Osteocyte (in vitro differentiated cells): ENCODE measurements around the gene COPS6. TPM values are rescaled to one million over a fixed set of nuclear protein-coding genes. Genes with fewer than 3 reads are reported as not detected.

Experiments used
- DNase-seq: peaks from one replicate; pipeline ENCODE4 v3.0.0; 2021; ENCODE audit warnings: mixed read lengths; ENCODE audit not compliant: unreplicated experiment; ENCODE audit errors: extremely low spot score
- H3K27ac Mint-ChIP-seq: one replicate; pipeline ENCODE4 v1.8.0; 2021; ENCODE audit warnings: mild to moderate bottlenecking, mixed read lengths; ENCODE audit not compliant: unreplicated experiment
- H3K27me3 Mint-ChIP-seq: one replicate; pipeline ENCODE4 v1.8.0; 2021; ENCODE audit warnings: mixed read lengths; ENCODE audit not compliant: unreplicated experiment
- H3K36me3 Mint-ChIP-seq: one replicate; pipeline ENCODE4 v1.8.0; 2021; ENCODE audit warnings: mixed read lengths; ENCODE audit not compliant: unreplicated experiment
- H3K4me1 Mint-ChIP-seq: one replicate; pipeline ENCODE4 v1.8.0; 2021; ENCODE audit warnings: mixed read lengths; ENCODE audit not compliant: unreplicated experiment
- H3K4me3 Mint-ChIP-seq: one replicate; pipeline ENCODE4 v1.8.0; 2021; ENCODE audit warnings: mild to moderate bottlenecking, moderate library complexity, mixed read lengths; ENCODE audit not compliant: unreplicated experiment
- H3K9me3 Mint-ChIP-seq: one replicate; pipeline ENCODE4 v1.8.0; 2021; ENCODE audit warnings: mixed read lengths; ENCODE audit not compliant: unreplicated experiment
- long read RNA-seq: library from polyadenylated mRNA; unstranded; transcript quantifications from one replicate; pipeline ENCODE4 v2.0.0, GENCODE V29; 2021
- total RNA-seq: library from RNA; stranded (reverse); gene quantifications from 2 replicates; pipeline ENCODE4 v1.2.1, GENCODE V29; 2021
- TF ChIP-seq, protein P1 (sequence below): fragments of 200-600 bp; sonication (generic); IDR thresholded peaks from 2 replicates; pipeline ENCODE4 v1.5.0; 2021; ENCODE audit warnings: antibody characterized with exemption, mild to moderate bottlenecking, moderate library complexity

The COPS6 gene
- 93.7 and 101 TPM in 2 replicates for total RNA-seq
- long read RNA-seq, transcript COPS6-201 (10 exons, 1,432 nt), result major isoform, 162 of 176 reads
- long read RNA-seq, partial matches to known transcripts, result 6 of 176 reads
- long read RNA-seq, other reads (novel, unspliced or antisense), result 4 of 176 reads

GRCh38 chr7:100088621-100089457 lies at the start of gene COPS6:
COPS6 (plus strand) TSS chr7:100088969; CDS start chr7:100088991, 22 bp downstream.
- H3K27ac Mint-ChIP-seq, result peak within 1 kb of the TSS; percentile 91
- no peaks in the 10 kb centered on the region for H3K27me3 Mint-ChIP-seq
- H3K4me3 Mint-ChIP-seq, result peak within 1 kb of the TSS; percentile 83
- peaks cover 23% of the 10 kb centered on the region for H3K4me1 Mint-ChIP-seq
- H3K36me3 Mint-ChIP-seq, result peaks cover 29% of the 10 kb centered on the region
- peak; percentile 93 for DNase-seq
- no peaks in the 10 kb centered on the region for H3K9me3 Mint-ChIP-seq
- TF ChIP-seq, protein P1, sequence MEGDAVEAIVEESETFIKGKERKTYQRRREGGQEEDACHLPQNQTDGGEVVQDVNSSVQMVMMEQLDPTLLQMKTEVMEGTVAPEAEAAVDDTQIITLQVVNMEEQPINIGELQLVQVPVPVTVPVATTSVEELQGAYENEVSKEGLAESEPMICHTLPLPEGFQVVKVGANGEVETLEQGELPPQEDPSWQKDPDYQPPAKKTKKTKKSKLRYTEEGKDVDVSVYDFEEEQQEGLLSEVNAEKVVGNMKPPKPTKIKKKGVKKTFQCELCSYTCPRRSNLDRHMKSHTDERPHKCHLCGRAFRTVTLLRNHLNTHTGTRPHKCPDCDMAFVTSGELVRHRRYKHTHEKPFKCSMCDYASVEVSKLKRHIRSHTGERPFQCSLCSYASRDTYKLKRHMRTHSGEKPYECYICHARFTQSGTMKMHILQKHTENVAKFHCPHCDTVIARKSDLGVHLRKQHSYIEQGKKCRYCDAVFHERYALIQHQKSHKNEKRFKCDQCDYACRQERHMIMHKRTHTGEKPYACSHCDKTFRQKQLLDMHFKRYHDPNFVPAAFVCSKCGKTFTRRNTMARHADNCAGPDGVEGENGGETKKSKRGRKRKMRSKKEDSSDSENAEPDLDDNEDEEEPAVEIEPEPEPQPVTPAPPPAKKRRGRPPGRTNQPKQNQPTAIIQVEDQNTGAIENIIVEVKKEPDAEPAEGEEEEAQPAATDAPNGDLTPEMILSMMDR, result no peak

- DNase-seq, result no peak
- Mint-ChIP-seq H3K27me3 (no peaks in the 10 kb centered on the region), H3K4me1 (peaks cover 11% of the 10 kb centered on the region), H3K9me3 (no peaks in the 10 kb centered on the region), H3K36me3 (peaks cover 14% of the 10 kb centered on the region), H3K4me3 (no peak overlapping the region), H3K27ac (no peak overlapping the region)
- TF ChIP-seq, protein P1, result no peak
These were observed 48.2 kb upstream of the COPS6 start for GRCh38 chr7:100040575-100040974.

DNA sequence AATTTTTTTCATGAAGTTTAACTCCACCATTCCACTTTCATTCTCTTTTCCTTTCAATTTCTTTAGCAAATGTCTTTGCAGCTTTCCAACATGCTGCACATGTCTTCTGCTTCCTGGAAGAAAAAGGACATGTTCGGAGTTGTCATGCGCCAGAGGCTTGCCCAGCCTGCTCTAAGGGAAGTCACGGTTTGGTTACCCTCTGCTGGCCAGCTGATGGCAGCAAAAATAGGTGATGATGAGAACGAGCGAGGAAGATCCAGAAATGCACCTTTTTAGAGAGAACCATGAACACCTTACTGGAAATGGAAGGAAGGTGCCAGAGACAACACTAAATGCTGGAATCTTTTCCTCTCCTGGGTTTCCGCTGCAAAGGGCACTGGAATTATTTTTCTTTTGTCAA lies 44.1 kb upstream of the COPS6 start:
- Mint-ChIP-seq H3K4me1 (peaks cover 10% of the 10 kb centered on the region), H3K9me3 (no peaks in the 10 kb centered on the region), H3K27ac (no peak overlapping the region), H3K4me3 (no peak overlapping the region), H3K27me3 (no peaks in the 10 kb centered on the region), H3K36me3 (no peaks in the 10 kb centered on the region)
- DNase-seq, result no peak
- TF ChIP-seq, protein P1, result no peak

DNA sequence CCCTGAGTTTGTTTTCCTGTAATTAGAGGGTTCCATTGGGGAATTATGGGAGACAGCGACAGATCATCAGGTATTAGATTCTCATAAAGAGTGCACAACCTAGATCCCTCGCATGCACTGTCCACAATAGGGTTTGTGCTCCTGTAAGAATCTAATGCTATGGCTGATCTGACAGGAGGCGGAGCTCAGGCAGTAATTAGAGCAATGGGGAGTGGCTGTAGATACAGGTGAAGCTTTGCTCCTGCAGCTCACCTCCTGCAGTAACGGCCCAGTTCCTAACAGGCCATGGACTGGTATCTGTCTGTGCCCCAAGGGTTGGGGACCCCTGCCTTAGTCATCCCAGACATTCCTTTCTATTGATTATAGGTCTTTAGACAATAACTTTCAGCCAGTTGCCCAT lies 40.1 kb upstream of the COPS6 start:
- Mint-ChIP-seq H3K27me3 (no peaks in the 10 kb centered on the region), H3K27ac (peak overlapping the region; percentile 16), H3K4me3 (peak overlapping the region; percentile 85), H3K9me3 (no peaks in the 10 kb centered on the region), H3K4me1 (peaks cover 24% of the 10 kb centered on the region), H3K36me3 (no peaks in the 10 kb centered on the region)
- DNase-seq, result no peak
- TF ChIP-seq, protein P1, result no peak
